ENCODE data around the gene PEPD.

The PEPD gene

GRCh38 chr19:33465834-33466233 is 55.8 kb downstream of the PEPD start:
- H2BK12ac ChIP-seq (ENCODE audit: low read length in 2 of 2): no peak overlapping the region

GRCh38 chr19:33465371-33465770 is 56.2 kb downstream of the PEPD start:
- H3K18ac ChIP-seq (ENCODE audit: low read depth in 1 of 2, low read length in 2 of 2): no peak overlapping the region
- H2AK5ac ChIP-seq (ENCODE audit: low read length, severe bottlenecking): no peak overlapping the region
- 97% methylated on average over 9 of the region's 9 CpGs for WGBS
- no peak overlapping the region for H3K9ac ChIP-seq (ENCODE audit: low read length)
- no peak overlapping the region for H3K23ac ChIP-seq (ENCODE audit: low read length in 2 of 2)
- no peak overlapping the region for H2BK15ac ChIP-seq (ENCODE audit: low read depth, poor library complexity, severe bottlenecking)
- H4K8ac ChIP-seq (ENCODE audit: low read length): no peak overlapping the region
- DNase-seq: no peak
- no peak overlapping the region for H2BK12ac ChIP-seq (ENCODE audit: low read length in 2 of 2)
- peaks cover 31 to 42% of the 10 kb centered on the region in 2 experiments for H3K36me3 ChIP-seq (ENCODE audit: control insufficient read depth in 1 of 2, insufficient read depth in 2 of 2, low read depth in 1 of 2, low read length in 2 of 2)
- no peak overlapping the region for H3K27ac ChIP-seq (ENCODE audit: low read length, poor library complexity, severe bottlenecking)
- no peak overlapping the region for H3K4ac ChIP-seq (ENCODE audit: low read depth in 1 of 2, low read length in 2 of 2)
- H2BK5ac ChIP-seq (ENCODE audit: low read depth, low read length, poor library complexity, severe bottlenecking): no peak overlapping the region
- peaks cover 17% of the 10 kb centered on the region for H3K4me1 ChIP-seq (ENCODE audit: control insufficient read depth, insufficient read depth, low read depth, low read length)
- H2AFZ ChIP-seq (ENCODE audit: low read depth, low read length): no peak overlapping the region
- no peak overlapping the region for H3K4me2 ChIP-seq (ENCODE audit: low read length, poor library complexity, severe bottlenecking)
- no peak overlapping the region for H3K4me3 ChIP-seq (ENCODE audit: insufficient read depth in 1 of 2, low read depth in 1 of 2, low read length in 2 of 2)
- H3K79me1 ChIP-seq (replicated peaks; ENCODE audit: low read length, poor library complexity, severe bottlenecking): no peaks in the 10 kb centered on the region
- no peak overlapping the region for H3K14ac ChIP-seq (ENCODE audit: low read length in 2 of 2)
- no peak overlapping the region for H4K91ac ChIP-seq (ENCODE audit: low read length)
- H3K9me3 ChIP-seq (ENCODE audit: control insufficient read depth, low read length): no peaks in the 10 kb centered on the region
- H3K27me3 ChIP-seq (ENCODE audit: control insufficient read depth in 1 of 2, insufficient read depth in 1 of 2, low read length in 2 of 2): no peaks in the 10 kb centered on the region
- no peak overlapping the region for H2BK120ac ChIP-seq (ENCODE audit: low read depth, low read length)

More at GRCh38 chr19:33465834-33466233, 55.8 kb downstream of the PEPD start:
- Histone ChIP-seq H2BK15ac (ENCODE audit: low read depth, poor library complexity, severe bottlenecking) (no peak overlapping the region), H4K8ac (ENCODE audit: low read length) (no peak overlapping the region), H3K27ac (ENCODE audit: low read length, poor library complexity, severe bottlenecking) (no peak overlapping the region), H3K4me2 (ENCODE audit: low read length, poor library complexity, severe bottlenecking) (no peak overlapping the region), H4K91ac (ENCODE audit: low read length) (no peak overlapping the region), H3K18ac (ENCODE audit: low read depth in 1 of 2, low read length in 2 of 2) (no peak overlapping the region), H2AFZ (ENCODE audit: low read depth, low read length) (no peak overlapping the region), H2AK5ac (ENCODE audit: low read length, severe bottlenecking) (no peak overlapping the region), H2BK120ac (ENCODE audit: low read depth, low read length) (no peak overlapping the region), H3K4ac (ENCODE audit: low read depth in 1 of 2, low read length in 2 of 2) (no peak overlapping the region), H3K9me3 (ENCODE audit: control insufficient read depth, low read length) (no peaks in the 10 kb centered on the region), H3K23ac (ENCODE audit: low read length in 2 of 2) (no peak overlapping the region), H3K4me3 (ENCODE audit: insufficient read depth in 1 of 2, low read depth in 1 of 2, low read length in 2 of 2) (no peak overlapping the region), H2BK5ac (ENCODE audit: low read depth, low read length, poor library complexity, severe bottlenecking) (no peak overlapping the region), H3K4me1 (ENCODE audit: control insufficient read depth, insufficient read depth, low read depth, low read length) (peaks cover 17% of the 10 kb centered on the region), H3K14ac (ENCODE audit: low read length in 2 of 2) (no peak overlapping the region), H3K79me1 (replicated peaks; ENCODE audit: low read length, poor library complexity, severe bottlenecking) (no peaks in the 10 kb centered on the region), H3K9ac (ENCODE audit: low read length) (no peak overlapping the region), H3K27me3 (ENCODE audit: control insufficient read depth in 1 of 2, insufficient read depth in 1 of 2, low read length in 2 of 2) (no peaks in the 10 kb centered on the region), H3K36me3 (ENCODE audit: control insufficient read depth in 1 of 2, insufficient read depth in 2 of 2, low read depth in 1 of 2, low read length in 2 of 2) (peaks cover 27 to 38% of the 10 kb centered on the region in 2 experiments)
- no peak for DNase-seq
- WGBS: no CpG with 5 or more reads among the region's 1 CpG

GRCh38 chr19:33464733-33465115 is 56.9 kb downstream of the PEPD start:
- Histone ChIP-seq H4K8ac (ENCODE audit: low read length) (no peak overlapping the region), H2BK120ac (ENCODE audit: low read depth, low read length) (no peak overlapping the region), H4K91ac (ENCODE audit: low read length) (no peak overlapping the region), H2BK12ac (ENCODE audit: low read length in 2 of 2) (no peak overlapping the region), H2AFZ (ENCODE audit: low read depth, low read length) (no peak overlapping the region), H3K18ac (ENCODE audit: low read depth in 1 of 2, low read length in 2 of 2) (no peak overlapping the region), H3K27ac (ENCODE audit: low read length, poor library complexity, severe bottlenecking) (no peak overlapping the region), H3K4ac (ENCODE audit: low read depth in 1 of 2, low read length in 2 of 2) (no peak overlapping the region), H2BK5ac (ENCODE audit: low read depth, low read length, poor library complexity, severe bottlenecking) (no peak overlapping the region), H3K36me3 (ENCODE audit: control insufficient read depth in 1 of 2, insufficient read depth in 2 of 2, low read depth in 1 of 2, low read length in 2 of 2) (peaks cover 31 to 44% of the 10 kb centered on the region in 2 experiments), H3K23ac (ENCODE audit: low read length in 2 of 2) (no peak overlapping the region), H3K4me1 (ENCODE audit: control insufficient read depth, insufficient read depth, low read depth, low read length) (peaks cover 17% of the 10 kb centered on the region), H3K14ac (ENCODE audit: low read length in 2 of 2) (no peak overlapping the region), H3K9me3 (ENCODE audit: control insufficient read depth, low read length) (no peaks in the 10 kb centered on the region), H3K4me2 (ENCODE audit: low read length, poor library complexity, severe bottlenecking) (no peak overlapping the region), H3K79me1 (replicated peaks; ENCODE audit: low read length, poor library complexity, severe bottlenecking) (no peaks in the 10 kb centered on the region), H3K4me3 (ENCODE audit: insufficient read depth in 1 of 2, low read depth in 1 of 2, low read length in 2 of 2) (no peak overlapping the region), H3K27me3 (ENCODE audit: control insufficient read depth in 1 of 2, insufficient read depth in 1 of 2, low read length in 2 of 2) (no peaks in the 10 kb centered on the region), H2BK15ac (ENCODE audit: low read depth, poor library complexity, severe bottlenecking) (no peak overlapping the region), H3K9ac (ENCODE audit: low read length) (no peak overlapping the region), H2AK5ac (ENCODE audit: low read length, severe bottlenecking) (no peak overlapping the region)
- no peak for DNase-seq
- WGBS: 95% methylated on average over 10 of the region's 10 CpGs

DNA sequence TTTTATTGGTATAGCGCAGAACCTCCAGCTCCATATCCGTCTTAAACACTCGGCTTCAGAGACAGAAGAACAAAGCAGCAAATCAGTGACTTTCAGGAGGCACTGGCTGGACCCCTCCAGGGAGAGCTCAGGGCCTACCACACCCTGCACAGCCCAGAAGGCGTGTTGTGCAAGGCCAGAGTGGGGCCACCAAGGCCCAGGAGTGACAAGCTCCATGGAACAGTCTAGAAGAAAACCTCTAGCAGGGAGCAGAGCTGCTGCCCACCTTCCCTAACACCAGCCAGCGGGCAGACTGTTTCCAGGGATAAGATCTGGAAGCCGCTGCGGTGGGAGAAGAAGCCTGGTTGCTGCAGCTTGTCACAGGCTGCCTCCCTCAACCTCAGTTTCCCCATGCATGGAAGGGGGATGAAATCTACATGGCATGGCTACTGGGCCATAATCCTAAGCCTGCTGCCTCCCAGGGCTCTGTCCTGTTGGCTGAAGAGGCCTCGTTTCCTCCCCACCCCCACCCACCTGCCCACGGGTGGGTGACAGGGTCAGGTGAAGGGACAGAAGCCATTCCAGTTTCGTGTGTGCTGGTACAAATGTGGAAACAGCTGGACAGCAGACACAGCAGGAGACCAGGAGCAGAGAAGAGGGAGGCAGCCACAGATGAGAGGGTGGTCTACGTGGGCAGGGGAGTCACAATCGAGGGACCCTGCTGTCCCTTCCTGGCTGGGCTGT is 57.4 kb downstream of the PEPD start:
- DNase-seq: no peak
- no peak overlapping the region for H2BK12ac ChIP-seq (ENCODE audit: low read length in 2 of 2)
- peaks cover 12% of the 10 kb centered on the region for H3K4me1 ChIP-seq (ENCODE audit: control insufficient read depth, insufficient read depth, low read depth, low read length)
- H3K23ac ChIP-seq (ENCODE audit: low read length in 2 of 2): no peak overlapping the region
- no peak overlapping the region for H2BK120ac ChIP-seq (ENCODE audit: low read depth, low read length)
- peaks cover 31 to 40% of the 10 kb centered on the region in 2 experiments for H3K36me3 ChIP-seq (ENCODE audit: control insufficient read depth in 1 of 2, insufficient read depth in 2 of 2, low read depth in 1 of 2, low read length in 2 of 2)
- no peaks in the 10 kb centered on the region for H3K9me3 ChIP-seq (ENCODE audit: control insufficient read depth, low read length)
- H2BK5ac ChIP-seq (ENCODE audit: low read depth, low read length, poor library complexity, severe bottlenecking): no peak overlapping the region
- H4K91ac ChIP-seq (ENCODE audit: low read length): no peak overlapping the region
- 94% methylated on average over 11 of the region's 12 CpGs for WGBS
- no peak overlapping the region for H3K4ac ChIP-seq (ENCODE audit: low read depth in 1 of 2, low read length in 2 of 2)
- H3K14ac ChIP-seq (ENCODE audit: low read length in 2 of 2): no peak overlapping the region
- H3K27me3 ChIP-seq (ENCODE audit: control insufficient read depth in 1 of 2, insufficient read depth in 1 of 2, low read length in 2 of 2): no peaks in the 10 kb centered on the region
- H3K9ac ChIP-seq (ENCODE audit: low read length): no peak overlapping the region
- no peak overlapping the region for H3K27ac ChIP-seq (ENCODE audit: low read length, poor library complexity, severe bottlenecking)
- no peak overlapping the region for H3K4me2 ChIP-seq (ENCODE audit: low read length, poor library complexity, severe bottlenecking)
- no peaks in the 10 kb centered on the region for H3K79me1 ChIP-seq (replicated peaks; ENCODE audit: low read length, poor library complexity, severe bottlenecking)
- no peak overlapping the region for H3K4me3 ChIP-seq (ENCODE audit: insufficient read depth in 1 of 2, low read depth in 1 of 2, low read length in 2 of 2)
- H3K18ac ChIP-seq (ENCODE audit: low read depth in 1 of 2, low read length in 2 of 2): no peak overlapping the region
- H2AK5ac ChIP-seq (ENCODE audit: low read length, severe bottlenecking): no peak overlapping the region
- no peak overlapping the region for H4K8ac ChIP-seq (ENCODE audit: low read length)
- H2BK15ac ChIP-seq (ENCODE audit: low read depth, poor library complexity, severe bottlenecking): no peak overlapping the region
- no peak overlapping the region for H2AFZ ChIP-seq (ENCODE audit: low read depth, low read length)

All from mesenchymal stem cell (in vitro differentiated cells and primary cell).